B cell (primary cell): Measurements from ENCODE around the gene HYOU1. TPM values are rescaled to one million over a fixed set of nuclear protein-coding genes. Genes with fewer than 3 reads are reported as not detected.

ENCODE experiments used
- ATAC-seq: fragments of 200-7000 bp; cut with Tn5 transposase; one replicate; pipeline ENCODE4 v1.10.0; 2021; ENCODE audit warnings: low read depth, mild to moderate bottlenecking, moderate number of reproducible peaks, moderate library complexity
- CTCF ChIA-PET: fragments of 350-600 bp; sonication (Branson Sonifier 250); formaldehyde crosslinking; loops from one replicate; lab custom pipeline; 2021; ENCODE audit warnings: antibody characterized with exemption, inconsistent platforms; lab: Charles Lee
- POLR2A ChIA-PET: fragments of 350-600 bp; sonication (Branson Sonifier 250); formaldehyde crosslinking; loops from one replicate; lab custom pipeline; 2021; ENCODE audit warnings: antibody characterized with exemption; lab: Charles Lee
- DNase-seq: peaks from one replicate; pipeline ENCODE4 v3.0.0; 2013
- H2AFZ ChIP-seq: 2 replicates; pipeline ENCODE4 v1.6.1; 2012; ENCODE audit warnings: mild to moderate bottlenecking, low read depth, low read length; ENCODE audit not compliant: insufficient read depth, poor library complexity, severe bottlenecking
- H3K27ac ChIP-seq, 2 donors: 1 replicate in 1 of 2; 2 replicates in 1 of 2; pipeline ENCODE4 v1.5.1; 2012 to 2013; ENCODE audit warnings: low read length in 2 of 2, mild to moderate bottlenecking in 2 of 2, moderate library complexity in 1 of 2
- H3K27me3 ChIP-seq, 4 experiments: fragments of 200-600 bp in 1 of 4; sonication (generic) in 1 of 4; replicated peaks in 1 of 4; 1 replicate in 2 of 4; 2 replicates in 2 of 4; pipeline versions ENCODE4 v1.6.1 to v1.7.0; 2013 to 2016; ENCODE audit warnings: low read length in 3 of 4, mild to moderate bottlenecking in 2 of 4, mixed read lengths in 1 of 4, moderate library complexity in 1 of 4; ENCODE audit not compliant: insufficient read depth in 4 of 4, control insufficient read depth in 3 of 4; ENCODE audit errors: control extremely low read depth in 1 of 4
- H3K36me3 ChIP-seq, 2 experiments: replicated peaks in 1 of 2; 1 replicate in 1 of 2; 2 replicates in 1 of 2; pipeline versions ENCODE4 v1.6.1 to v1.7.1; 2013; ENCODE audit warnings: low read length in 1 of 2; ENCODE audit not compliant: insufficient read depth in 2 of 2, control insufficient read depth in 1 of 2; ENCODE audit errors: control extremely low read depth in 1 of 2, extremely low read depth in 1 of 2
- H3K4me1 ChIP-seq, 2 donors: fragments of 200-600 bp in 1 of 2; sonication (generic) in 1 of 2; 1 replicate in 1 of 2; 2 replicates in 1 of 2; pipeline versions ENCODE4 v1.5.1 to v1.6.1; 2013 to 2017; ENCODE audit warnings: low read length in 2 of 2; ENCODE audit not compliant: control insufficient read depth in 2 of 2, insufficient read depth in 2 of 2
- H3K4me2 ChIP-seq: replicated peaks from 2 replicates; pipeline ENCODE3; 2012; ENCODE audit warnings: mild to moderate bottlenecking, low read depth, low read length; ENCODE audit not compliant: poor library complexity, severe bottlenecking
- H3K4me3 ChIP-seq, 5 experiments: fragments of 200-600 bp in 1 of 5; sonication (generic) in 1 of 5; 1 replicate in 3 of 5; 2 replicates in 2 of 5; pipeline versions ENCODE4 v1.5.1 to v1.7.0; 2011 to 2016; ENCODE audit warnings: low read length in 4 of 5, mild to moderate bottlenecking in 4 of 5, low read depth in 2 of 5, control low read depth in 1 of 5, moderate library complexity in 1 of 5; ENCODE audit not compliant: insufficient read depth in 1 of 5; ENCODE audit errors: control extremely low read depth in 1 of 5, extremely low read depth in 1 of 5
- H3K79me2 ChIP-seq: fragments of 200-600 bp; sonication (generic); one replicate; pipeline ENCODE4 v1.6.0; 2016; ENCODE audit warnings: low read length; ENCODE audit not compliant: control insufficient read depth, insufficient read depth
- H3K9ac ChIP-seq: fragments of 200-600 bp; sonication (generic); 2 replicates; pipeline ENCODE4 v1.6.1; 2017; ENCODE audit warnings: mild to moderate bottlenecking, low read length, moderate library complexity
- H3K9me3 ChIP-seq, 3 donors: one replicate each; pipeline versions ENCODE4 v1.6.1 to v1.7.1; 2013; ENCODE audit warnings: low read length in 2 of 3; ENCODE audit not compliant: control insufficient read depth in 2 of 3, insufficient read depth in 1 of 3; ENCODE audit errors: control extremely low read depth in 1 of 3
- H4K20me1 ChIP-seq: 2 replicates; pipeline ENCODE4 v1.6.0; 2012; ENCODE audit warnings: mild to moderate bottlenecking, low read length; ENCODE audit not compliant: insufficient read depth, control insufficient read depth, poor library complexity, severe bottlenecking
- H3K27ac Mint-ChIP-seq: one replicate; pipeline ENCODE4 v1.8.0; 2021; ENCODE audit warnings: mixed read lengths
- H3K27me3 Mint-ChIP-seq: one replicate; pipeline ENCODE4 v1.8.0; 2021; ENCODE audit warnings: mixed read lengths
- H3K4me1 Mint-ChIP-seq: one replicate; pipeline ENCODE4 v1.8.0; 2021; ENCODE audit warnings: mixed read lengths
- H3K4me3 Mint-ChIP-seq: one replicate; pipeline ENCODE4 v1.8.0; 2021; ENCODE audit warnings: mixed read lengths
- H3K9me3 Mint-ChIP-seq: one replicate; pipeline ENCODE4 v1.8.0; 2022; ENCODE audit warnings: mixed read lengths; ENCODE audit not compliant: insufficient read depth
- EZH2 ChIP-seq: IDR thresholded peaks from 2 replicates; pipeline ENCODE4 v1.6.1; 2012; ENCODE audit warnings: borderline replicate concordance, low read depth, mild to moderate bottlenecking, moderate library complexity, low read length; ENCODE audit not compliant: insufficient read depth, poor library complexity, severe bottlenecking
- WGBS: methylation state at CpG from one replicate; pipeline ENCODE4 v1.1.5; 2013; ENCODE audit warnings: missing lambda C conversion rate; ENCODE audit not compliant: insufficient coverage; 5-methylcytosine and 5-hydroxymethylcytosine counted together
- intact Hi-C: fragments of 100-400 bp; cut with micrococcal nuclease; formaldehyde crosslinking; loops from one replicate; pipeline ENCODE4 v1.10.0; 2022
- polyA plus RNA-seq: library from polyadenylated mRNA; depleted of rRNA; stranded (reverse); fragments of >200 nt; gene quantifications from 2 replicates; pipeline ENCODE4 v1.2.3, GENCODE V29; 2012
- total RNA-seq, 2 donors: library from RNA; stranded (reverse); fragments of 120-200 nt in 1 of 2; gene quantifications; 1 replicate in 1 of 2; 2 replicates in 1 of 2; pipeline versions ENCODE4 v1.2.3 to v1.2.4, GENCODE V29; 2013 to 2022
- TF ChIP-seq, protein P1 (sequence below): fragments of 200-600 bp; IDR thresholded peaks from one replicate; pipeline ENCODE4 v1.8.0; 2022; ENCODE audit warnings: antibody characterized with exemption, mild to moderate bottlenecking

HYOU1 gene
- total and polyA plus RNA-seq, 2 donors (not counting 1 experiment from before 2014, with no cell fraction given), result 38.5 to 48.7 TPM

DNA sequence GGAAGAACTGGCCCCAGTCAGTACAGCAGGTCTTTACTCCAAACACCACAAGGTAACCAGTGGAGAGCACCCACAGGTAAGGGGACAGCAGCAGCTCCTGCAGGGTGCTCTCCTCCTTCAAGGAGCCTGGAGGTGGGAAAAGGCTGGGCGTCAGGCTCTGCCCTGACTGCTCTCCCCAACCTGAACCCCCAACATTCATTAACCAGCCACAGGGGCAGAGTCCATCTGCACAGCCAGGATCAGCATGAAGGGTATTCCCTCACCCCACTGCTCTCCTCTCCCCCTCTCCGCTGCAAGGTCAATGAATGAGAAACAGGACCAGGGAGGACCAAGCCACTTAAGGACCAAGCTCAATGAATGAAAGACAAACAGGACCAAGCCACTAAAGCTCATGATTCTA, 30.0 kb downstream of the HYOU1 start:
- Histone ChIP-seq H3K27ac (no peak overlapping the region), H3K9ac (no peak overlapping the region), H3K36me3 (peaks cover 4 to 35% of the 10 kb centered on the region in 2 experiments), H4K20me1 (peaks cover 6% of the 10 kb centered on the region), H3K27me3 (no peaks in the 10 kb centered on the region), H3K79me2 (peaks cover 31% of the 10 kb centered on the region), H3K4me2 (no peak overlapping the region), H3K4me3 (no peak overlapping the region), H2AFZ (no peak overlapping the region), H3K4me1 (peaks cover 4 to 10% of the 10 kb centered on the region in 2 donors), H3K9me3 (no peaks in the 10 kb centered on the region)
- no peaks in the 10 kb centered on the region for H3K27me3 Mint-ChIP-seq
- no peak overlapping the region for H3K27ac Mint-ChIP-seq
- ChIA-PET POLR2A (interaction anchor here (0.6 kb wide), 1 partner anchor 179 kb away, joined by 4 read pairs; the partner anchor contains the start of gene CBL), CTCF (interaction anchor here (1.1 kb wide), 1 partner anchor 17 kb away, joined by 3 read pairs; no protein-coding TSS in a partner anchor)
- 93% methylated on average over 2 of the region's 2 CpGs for WGBS
- peaks cover 20% of the 10 kb centered on the region for H3K4me1 Mint-ChIP-seq
- DNase-seq, result no peak
- intact Hi-C loops, result no loop called here
- no peak overlapping the region for H3K4me3 Mint-ChIP-seq
- ATAC-seq, result no peak
- H3K9me3 Mint-ChIP-seq, result no peaks in the 10 kb centered on the region
- TF ChIP-seq, protein P1, sequence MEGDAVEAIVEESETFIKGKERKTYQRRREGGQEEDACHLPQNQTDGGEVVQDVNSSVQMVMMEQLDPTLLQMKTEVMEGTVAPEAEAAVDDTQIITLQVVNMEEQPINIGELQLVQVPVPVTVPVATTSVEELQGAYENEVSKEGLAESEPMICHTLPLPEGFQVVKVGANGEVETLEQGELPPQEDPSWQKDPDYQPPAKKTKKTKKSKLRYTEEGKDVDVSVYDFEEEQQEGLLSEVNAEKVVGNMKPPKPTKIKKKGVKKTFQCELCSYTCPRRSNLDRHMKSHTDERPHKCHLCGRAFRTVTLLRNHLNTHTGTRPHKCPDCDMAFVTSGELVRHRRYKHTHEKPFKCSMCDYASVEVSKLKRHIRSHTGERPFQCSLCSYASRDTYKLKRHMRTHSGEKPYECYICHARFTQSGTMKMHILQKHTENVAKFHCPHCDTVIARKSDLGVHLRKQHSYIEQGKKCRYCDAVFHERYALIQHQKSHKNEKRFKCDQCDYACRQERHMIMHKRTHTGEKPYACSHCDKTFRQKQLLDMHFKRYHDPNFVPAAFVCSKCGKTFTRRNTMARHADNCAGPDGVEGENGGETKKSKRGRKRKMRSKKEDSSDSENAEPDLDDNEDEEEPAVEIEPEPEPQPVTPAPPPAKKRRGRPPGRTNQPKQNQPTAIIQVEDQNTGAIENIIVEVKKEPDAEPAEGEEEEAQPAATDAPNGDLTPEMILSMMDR, result no peak
- no peak for TF ChIP-seq EZH2

DNA sequence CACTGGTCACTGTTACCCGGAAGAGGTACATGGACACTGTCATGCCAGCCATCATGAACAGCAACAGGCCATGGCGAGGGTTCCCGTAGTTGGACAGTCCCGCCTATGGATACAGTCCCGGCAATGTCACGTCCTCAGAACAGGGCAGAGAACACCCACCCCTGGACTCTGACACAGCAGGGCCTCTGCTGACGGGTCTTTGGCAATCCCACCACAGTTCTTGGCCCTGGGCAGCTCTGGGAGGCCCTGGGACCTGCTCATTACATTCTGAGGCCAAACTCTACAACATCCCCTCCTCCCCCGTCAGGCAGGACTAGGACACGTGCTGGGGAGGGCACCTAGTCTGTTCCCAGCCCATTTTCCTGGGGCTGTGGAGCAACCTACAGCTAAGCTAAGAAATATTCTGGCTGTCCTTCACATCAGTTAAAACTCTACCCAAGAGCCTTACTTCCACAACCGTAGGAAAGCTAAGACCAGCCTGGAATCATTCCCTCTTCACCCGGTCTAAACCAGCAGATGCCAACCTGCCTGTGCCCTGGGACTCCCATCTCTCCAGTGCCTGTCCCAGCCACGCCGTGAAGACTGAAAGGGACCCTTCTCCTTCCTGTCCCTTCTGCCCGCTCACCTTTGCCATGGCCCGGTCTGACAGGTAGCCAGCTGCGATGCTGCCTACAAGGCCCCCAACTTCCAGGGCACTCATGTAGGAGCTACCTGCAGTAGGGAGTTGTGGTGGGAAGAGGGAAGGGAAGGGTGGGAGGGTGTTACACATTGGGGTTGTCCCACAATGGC, 30.8 kb downstream of the HYOU1 start:
- intact Hi-C loops, result no loop called here
- Histone ChIP-seq H3K36me3 (peaks cover 7 to 41% of the 10 kb centered on the region in 2 experiments), H3K79me2 (peaks cover 39% of the 10 kb centered on the region), H3K4me1 (peaks cover 4 to 10% of the 10 kb centered on the region in 2 donors), H4K20me1 (peaks cover 6% of the 10 kb centered on the region), H3K9me3 (no peaks in the 10 kb centered on the region), H3K4me3 (no peak overlapping the region), H2AFZ (no peak overlapping the region), H3K9ac (no peak overlapping the region), H3K27me3 (no peaks in the 10 kb centered on the region), H3K27ac (no peak overlapping the region), H3K4me2 (no peak overlapping the region)
- DNase-seq (no peak), ATAC-seq (no peak)
- 96% methylated on average over 15 of the region's 16 CpGs for WGBS
- ChIA-PET POLR2A (interaction anchor here (0.6 kb wide), 1 partner anchor 180 kb away, joined by 4 read pairs; the partner anchor contains the start of gene CBL), CTCF (interaction anchor here (1.1 kb wide), 1 partner anchor 18 kb away, joined by 3 read pairs; no protein-coding TSS in a partner anchor)
- no peak overlapping the region for H3K4me3 Mint-ChIP-seq
- no peaks in the 10 kb centered on the region for H3K27me3 Mint-ChIP-seq
- peak overlapping the region; percentile 20 for H3K27ac Mint-ChIP-seq
- TF ChIP-seq, protein P1, result no peak
- TF ChIP-seq EZH2, result no peak
- H3K4me1 Mint-ChIP-seq, result peaks cover 23% of the 10 kb centered on the region
- no peaks in the 10 kb centered on the region for H3K9me3 Mint-ChIP-seq
